Neural cell (in vitro differentiated cells): ENCODE results near the gene SYT2. TPM values are rescaled to one million over a fixed set of nuclear protein-coding genes. Genes with fewer than 3 reads are reported as not detected.

Experiments used
- H2AFZ ChIP-seq: fragments of 200-600, 300-800 bp; sonication (generic), shearing (Covaris generic); 2 replicates; pipeline ENCODE4 v1.6.0; 2014; ENCODE audit warnings: low read depth, mild to moderate bottlenecking, antibody characterized with exemption, low read length, moderate library complexity
- H3F3A ChIP-seq: fragments of 200-600 bp; shearing (Covaris generic); 2 replicates; pipeline ENCODE4 v1.6.1; 2016; ENCODE audit warnings: mild to moderate bottlenecking, moderate library complexity, mixed read lengths, antibody characterized with exemption, low read length; ENCODE audit not compliant: insufficient read depth, poor library complexity, severe bottlenecking
- H3K27ac ChIP-seq: fragments of 200-600, 300-800 bp; sonication (generic), shearing (Covaris generic); 2 replicates; pipeline ENCODE4 v1.5.1; 2014; ENCODE audit warnings: mild to moderate bottlenecking, low read length, moderate library complexity
- H3K27me3 ChIP-seq: fragments of 300-800, 200-600 bp; sonication (generic), shearing (Covaris generic); 2 replicates; pipeline ENCODE4 v1.6.0; 2014; ENCODE audit warnings: mild to moderate bottlenecking, low read depth, low read length, moderate library complexity; ENCODE audit not compliant: insufficient read depth
- H3K36me3 ChIP-seq: fragments of 300-800, 200-600 bp; sonication (generic), shearing (Covaris generic); 2 replicates; pipeline ENCODE4 v1.5.1; 2014; ENCODE audit warnings: mild to moderate bottlenecking, antibody characterized with exemption, low read length, moderate library complexity; ENCODE audit not compliant: insufficient read depth
- H3K4me2 ChIP-seq: fragments of 300-800, 200-600 bp; sonication (generic), shearing (Covaris generic); 2 replicates; pipeline ENCODE4 v1.6.0; 2014; ENCODE audit warnings: mild to moderate bottlenecking, low read length
- H3K4me3 ChIP-seq: fragments of 300-800, 200-600 bp; sonication (generic), shearing (Covaris generic); 2 replicates; pipeline ENCODE4 v1.5.1; 2014; ENCODE audit warnings: mild to moderate bottlenecking, low read length, moderate library complexity
- H3K79me2 ChIP-seq: fragments of 200-600 bp; shearing (Covaris generic); replicated peaks from 2 replicates; pipeline ENCODE4 v1.6.0; 2014; ENCODE audit warnings: mild to moderate bottlenecking, low read length, moderate library complexity; ENCODE audit not compliant: insufficient read depth
- H3K9ac ChIP-seq: fragments of 300-800, 200-600 bp; sonication (generic), shearing (Covaris generic); 2 replicates; pipeline ENCODE4 v1.6.1; 2016; ENCODE audit warnings: mild to moderate bottlenecking, low read length, mixed read lengths
- H3K9me2 ChIP-seq: fragments of 200-600 bp; shearing (Covaris generic); 2 replicates; pipeline ENCODE4 v1.6.1; 2016; ENCODE audit warnings: mild to moderate bottlenecking, low read length, mixed read lengths; ENCODE audit not compliant: insufficient read depth
- H3K9me3 ChIP-seq: fragments of 200-600, 300-800 bp; sonication (generic), shearing (Covaris generic); 2 replicates; pipeline ENCODE4 v1.6.1; 2016; ENCODE audit warnings: mild to moderate bottlenecking, mixed run types, low read length, moderate library complexity, mixed read lengths
- H4K20me1 ChIP-seq: fragments of 200-600 bp; shearing (Covaris generic); 2 replicates; pipeline ENCODE4 v1.6.1; 2016; ENCODE audit warnings: mild to moderate bottlenecking, mixed run types; ENCODE audit not compliant: insufficient read depth
- CTCF ChIP-seq: fragments of 450-650 bp; IDR thresholded peaks from 2 replicates; pipeline ENCODE4 v1.5.1; 2014; ENCODE audit warnings: antibody characterized with exemption, mild to moderate bottlenecking, moderate library complexity; ENCODE audit not compliant: poor library complexity, severe bottlenecking
- EP300 ChIP-seq: fragments of 450-650 bp; conservative IDR thresholded peaks from 2 replicates; pipeline ENCODE4 v1.6.1; 2014; ENCODE audit warnings: antibody characterized with exemption, mild to moderate bottlenecking, moderate library complexity; ENCODE audit not compliant: poor library complexity, severe bottlenecking
- EZH2 ChIP-seq: fragments of 200-600, 300-800 bp; shearing (Covaris generic), sonication (generic); IDR thresholded peaks from 2 replicates; pipeline ENCODE4 v1.6.1; 2014; ENCODE audit warnings: antibody characterized with exemption, low read length, borderline replicate concordance, mild to moderate bottlenecking; ENCODE audit not compliant: insufficient read depth, poor library complexity, severe bottlenecking
- MXI1 ChIP-seq: fragments of 450-650 bp; conservative IDR thresholded peaks from 2 replicates; pipeline ENCODE4 v1.6.1; 2014; ENCODE audit warnings: antibody characterized with exemption, mild to moderate bottlenecking; ENCODE audit not compliant: poor library complexity, severe bottlenecking
- POLR2AphosphoS5 ChIP-seq: IDR thresholded peaks from 2 replicates; pipeline ENCODE4 v1.6.1; 2012
- RAD21 ChIP-seq: fragments of 450-650 bp; conservative IDR thresholded peaks from 2 replicates; pipeline ENCODE4 v1.6.1; 2014; ENCODE audit warnings: antibody characterized with exemption, mild to moderate bottlenecking, moderate library complexity
- REST ChIP-seq: IDR thresholded peaks from 2 replicates; pipeline ENCODE4 v1.6.1; 2012; ENCODE audit warnings: borderline replicate concordance
- SMC3 ChIP-seq: fragments of 450-650 bp; conservative IDR thresholded peaks from 2 replicates; pipeline ENCODE4 v1.6.1; 2014; ENCODE audit warnings: antibody characterized with exemption, mild to moderate bottlenecking, moderate library complexity; ENCODE audit not compliant: poor library complexity
- TAF1 ChIP-seq: IDR thresholded peaks from 2 replicates; pipeline ENCODE4 v1.6.1; 2012; ENCODE audit warnings: low read depth
- polyA plus RNA-seq: library from polyadenylated mRNA; depleted of rRNA; stranded (reverse); fragments of >200 nt; gene quantifications from 2 replicates; pipeline ENCODE4 v1.2.3, GENCODE V29; 2014

The SYT2 gene
- polyA plus RNA-seq, 1 donor from 2014 or later, result 0.04 TPM

GRCh38 chr1:202691816-202692215, 18.4 kb downstream of the SYT2 start:
- no peaks in the 10 kb centered on the region for H3K79me2 ChIP-seq
- peaks cover 18% of the 10 kb centered on the region for H3K27me3 ChIP-seq
- TF ChIP-seq REST (no peak), EZH2 (no peak), CTCF (no peak), EP300 (no peak), POLR2AphosphoS5 (no peak)
- no peak overlapping the region for H3K9ac ChIP-seq
- no peaks in the 10 kb centered on the region for H4K20me1 ChIP-seq
- no peak overlapping the region for H3K4me3 ChIP-seq
- no peak overlapping the region for H2AFZ ChIP-seq
- no peak overlapping the region for H3K27ac ChIP-seq
- H3K9me3 ChIP-seq, result no peaks in the 10 kb centered on the region
- no peaks in the 10 kb centered on the region for H3F3A ChIP-seq
- H3K9me2 ChIP-seq, result no peaks in the 10 kb centered on the region
- no peaks in the 10 kb centered on the region for H3K36me3 ChIP-seq
- H3K4me2 ChIP-seq, result no peak overlapping the region

GRCh38 chr1:202689493-202690342, 20.5 kb downstream of the SYT2 start:
- Histone ChIP-seq H3K9me2 (no peaks in the 10 kb centered on the region), H3K79me2 (no peaks in the 10 kb centered on the region), H3K27me3 (peaks cover 9% of the 10 kb centered on the region), H3K9ac (no peak overlapping the region), H4K20me1 (no peaks in the 10 kb centered on the region), H3K4me2 (no peak overlapping the region), H3K36me3 (no peaks in the 10 kb centered on the region), H2AFZ (no peak overlapping the region), H3K9me3 (no peaks in the 10 kb centered on the region), H3K4me3 (no peak overlapping the region), H3K27ac (no peak overlapping the region), H3F3A (no peaks in the 10 kb centered on the region)
- TF ChIP-seq MXI1 (no peak), RAD21 (no peak)

- no peaks in the 10 kb centered on the region for H3K9me3 ChIP-seq
- H3K27ac ChIP-seq, result no peak overlapping the region
- H3K36me3 ChIP-seq, result no peaks in the 10 kb centered on the region
- H3K9ac ChIP-seq, result no peak overlapping the region
- H4K20me1 ChIP-seq, result no peaks in the 10 kb centered on the region
- peaks cover 6% of the 10 kb centered on the region for H3K27me3 ChIP-seq
- H3K4me2 ChIP-seq, result no peak overlapping the region
- no peak overlapping the region for H2AFZ ChIP-seq
- H3K9me2 ChIP-seq, result no peaks in the 10 kb centered on the region
- no peak overlapping the region for H3K4me3 ChIP-seq
- H3K79me2 ChIP-seq, result no peaks in the 10 kb centered on the region
- TF ChIP-seq TAF1 (no peak), REST (no peak), CTCF (no peak), RAD21 (no peak), EZH2 (no peak), SMC3 (no peak), EP300 (no peak), POLR2AphosphoS5 (no peak)
- no peaks in the 10 kb centered on the region for H3F3A ChIP-seq
These were observed 21.2 kb downstream of the SYT2 start for GRCh38 chr1:202689082-202689481.
